Caco-2 (cell line): ENCODE results near the gene COL15A1. TPM values are rescaled to one million over a fixed set of nuclear protein-coding genes. Genes with fewer than 3 reads are reported as not detected.

ENCODE experiments used
- BruUV-seq: library from RNA; stranded (reverse); fragments of 400-500 nt; replicated peaks from 2 replicates; lab custom pipeline; 2021; lab: Mats Ljungman, UMichigan
- CTCF ChIA-PET: fragments of 300-600 bp; sonication (Branson Sonifier 250); formaldehyde crosslinking; loops from one replicate; lab custom pipeline; 2022; ENCODE audit warnings: antibody characterized with exemption; lab: Charles Lee
- POLR2A ChIA-PET: fragments of 300-600 bp; sonication (Branson Sonifier 250); formaldehyde crosslinking; loops from one replicate; lab custom pipeline; 2022; ENCODE audit warnings: antibody characterized with exemption; lab: Charles Lee
- DNase-seq, 2 experiments: peaks; one replicate each; pipeline versions ENCODE4 v3.0.0 to v3.0.0-alpha.2; 2020 to 2022
- H3K27me3 ChIP-seq: replicated peaks from 2 replicates; pipeline ENCODE4 v1.6.0; 2011; ENCODE audit warnings: low read length; ENCODE audit not compliant: control insufficient read depth, insufficient read depth
- H3K36me3 ChIP-seq: 2 replicates; pipeline ENCODE4 v1.5.1; 2011; ENCODE audit warnings: low read length; ENCODE audit not compliant: control insufficient read depth, insufficient read depth
- H3K4me1 ChIP-seq: fragments of 250-450 bp; sonication (Bioruptor Pico); 2 replicates; pipeline ENCODE4 v1.5.1; 2020; ENCODE audit warnings: mild to moderate bottlenecking
- H3K4me3 ChIP-seq: 2 replicates; pipeline ENCODE4 v1.5.1; 2011; ENCODE audit warnings: low read depth, mild to moderate bottlenecking, control low read depth, low read length
- H3K9me3 ChIP-seq: fragments of 250-450 bp; sonication (Bioruptor Pico); 2 replicates; pipeline ENCODE4 v1.5.1; 2020; ENCODE audit warnings: mild to moderate bottlenecking, moderate library complexity
- H3K27ac Mint-ChIP-seq: one replicate; pipeline ENCODE4 v1.8.0; 2022; ENCODE audit warnings: mixed read lengths; ENCODE audit not compliant: unreplicated experiment
- H3K27me3 Mint-ChIP-seq: one replicate; pipeline ENCODE4 v1.8.0; 2022; ENCODE audit warnings: mixed read lengths; ENCODE audit not compliant: insufficient read depth, unreplicated experiment
- H3K36me3 Mint-ChIP-seq: one replicate; pipeline ENCODE4 v1.8.0; 2022; ENCODE audit warnings: mild to moderate bottlenecking, mixed read lengths; ENCODE audit not compliant: insufficient read depth, unreplicated experiment
- H3K4me1 Mint-ChIP-seq: one replicate; pipeline ENCODE4 v1.8.0; 2022; ENCODE audit warnings: low read depth, mixed read lengths; ENCODE audit not compliant: unreplicated experiment
- H3K4me3 Mint-ChIP-seq: one replicate; pipeline ENCODE4 v1.8.0; 2022; ENCODE audit warnings: mild to moderate bottlenecking, moderate library complexity, mixed read lengths; ENCODE audit not compliant: unreplicated experiment
- H3K9me3 Mint-ChIP-seq: one replicate; pipeline ENCODE4 v1.8.0; 2022; ENCODE audit warnings: mixed read lengths; ENCODE audit not compliant: unreplicated experiment
- CTCF ChIP-seq, 2 experiments: fragments of 200-600 bp in 1 of 2; IDR thresholded peaks; 1 replicate in 1 of 2; 2 replicates in 1 of 2; pipeline versions ENCODE4 v1.5.1 to v1.8.0; 2011 to 2022; ENCODE audit warnings: antibody characterized with exemption in 1 of 2, control low read depth in 1 of 2, inconsistent platforms in 1 of 2, low read depth in 1 of 2, low read length in 1 of 2, mild to moderate bottlenecking in 1 of 2, moderate library complexity in 1 of 2; ENCODE audit not compliant: insufficient read depth in 1 of 2, severe bottlenecking in 1 of 2, unreplicated experiment in 1 of 2
- intact Hi-C: fragments of 100-400 bp; cut with micrococcal nuclease; formaldehyde crosslinking; loops from one replicate; pipeline ENCODE4 v1.10.0; 2022; ENCODE audit not compliant: unreplicated experiment
- total RNA-seq: library from RNA; stranded (reverse); gene quantifications from 2 replicates; pipeline ENCODE4 v1.2.3, GENCODE V29; 2022

Gene COL15A1
- total RNA-seq, 1 experiment from 2014 or later: not detected

- peaks cover 50% of the 10 kb centered on the region for H3K9me3 ChIP-seq
- H3K27me3 ChIP-seq: no peaks in the 10 kb centered on the region
- peaks cover 10% of the 10 kb centered on the region for H3K4me1 ChIP-seq
- no peak overlapping the region for H3K4me3 ChIP-seq
- Mint-ChIP-seq H3K36me3 (no peaks in the 10 kb centered on the region), H3K9me3 (peaks cover 55% of the 10 kb centered on the region), H3K4me1 (no peaks in the 10 kb centered on the region), H3K27ac (no peak overlapping the region), H3K4me3 (no peak overlapping the region), H3K27me3 (peaks cover 2% of the 10 kb centered on the region)
- intact Hi-C loops: no loop called here
- DNase-seq: no peak
- ChIA-PET POLR2A (interaction anchor here (0.6 kb wide), 1 partner anchor 721 kb away, joined by 3 read pairs; no protein-coding TSS in a partner anchor), CTCF (no interaction called here)
- TF ChIP-seq CTCF (IDR thresholded peaks at IDR 0.05; ENCODE audit: insufficient read depth in 1 of 2, low read depth in 1 of 2, low read length in 1 of 2, severe bottlenecking in 1 of 2, unreplicated experiment in 1 of 2): no peak
- H3K36me3 ChIP-seq: no peaks in the 10 kb centered on the region
- no TSS peak for BruUV-seq
These were observed 61.9 kb downstream of the COL15A1 start for GRCh38 chr9:99005651-99006050.

DNA sequence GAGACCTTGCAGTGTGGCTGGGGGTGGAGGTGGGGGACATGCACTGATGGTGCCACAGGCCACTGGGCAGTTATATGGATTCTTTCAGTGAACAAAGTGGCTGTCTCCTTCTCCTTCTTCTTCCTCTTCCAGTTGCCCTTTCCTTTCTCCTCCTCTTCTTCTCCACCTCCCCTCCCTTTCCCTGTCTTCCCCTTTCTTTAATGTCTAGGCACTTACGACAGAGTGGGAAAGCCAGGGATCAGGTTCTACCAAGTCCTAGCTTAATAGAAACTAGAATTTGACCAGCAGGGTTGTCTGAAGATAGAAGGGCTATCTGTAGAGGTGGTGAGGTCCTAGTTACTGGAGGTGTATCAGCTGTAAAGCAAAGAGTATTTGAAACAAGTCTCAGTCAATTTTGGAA is 62.8 kb downstream of the COL15A1 start:
- Mint-ChIP-seq H3K4me1 (no peaks in the 10 kb centered on the region), H3K36me3 (no peaks in the 10 kb centered on the region), H3K9me3 (peaks cover 61% of the 10 kb centered on the region), H3K4me3 (no peak overlapping the region), H3K27me3 (peaks cover 2% of the 10 kb centered on the region), H3K27ac (no peak overlapping the region)
- H3K4me3 ChIP-seq: no peak overlapping the region
- no peak for DNase-seq
- no peaks in the 10 kb centered on the region for H3K36me3 ChIP-seq
- TF ChIP-seq CTCF (IDR thresholded peaks at IDR 0.05; ENCODE audit: insufficient read depth in 1 of 2, low read depth in 1 of 2, low read length in 1 of 2, severe bottlenecking in 1 of 2, unreplicated experiment in 1 of 2): no peak
- no TSS peak for BruUV-seq
- H3K4me1 ChIP-seq: peaks cover 10% of the 10 kb centered on the region
- intact Hi-C loops: no loop called here
- H3K27me3 ChIP-seq: no peaks in the 10 kb centered on the region
- ChIA-PET CTCF (no interaction called here), POLR2A (no interaction called here)
- H3K9me3 ChIP-seq: peaks cover 58% of the 10 kb centered on the region

GRCh38 chr9:99006979-99007378 is 63.3 kb downstream of the COL15A1 start:
- Histone ChIP-seq H3K36me3 (no peaks in the 10 kb centered on the region), H3K4me1 (peaks cover 10% of the 10 kb centered on the region), H3K27me3 (no peaks in the 10 kb centered on the region), H3K4me3 (no peak overlapping the region), H3K9me3 (peaks cover 63% of the 10 kb centered on the region)
- no peak for DNase-seq
- POLR2A ChIA-PET: no interaction called here
- no TSS peak for BruUV-seq
- Mint-ChIP-seq H3K27ac (no peak overlapping the region), H3K9me3 (peaks cover 61% of the 10 kb centered on the region), H3K27me3 (peaks cover 2% of the 10 kb centered on the region), H3K4me3 (no peak overlapping the region), H3K36me3 (no peaks in the 10 kb centered on the region), H3K4me1 (no peaks in the 10 kb centered on the region)
- intact Hi-C loops: no loop called here
- CTCF ChIA-PET: no interaction called here
- TF ChIP-seq CTCF (IDR thresholded peaks at IDR 0.05; ENCODE audit: insufficient read depth in 1 of 2, low read depth in 1 of 2, low read length in 1 of 2, severe bottlenecking in 1 of 2, unreplicated experiment in 1 of 2): no peak
